Adipose tissue (tissue), 3 donors: ENCODE results near the gene COMMD7. TPM values are rescaled to one million over a fixed set of nuclear protein-coding genes. Genes with fewer than 3 reads are reported as not detected.
"Not testable (repeated sequence)": the region's sequence is repeated elsewhere in the genome, so short reads cannot be mapped to it uniquely, and the experiment has no call there.

Experiments used
- H3K27ac ChIP-seq: one replicate; pipeline ENCODE4 v1.5.1; 2013; ENCODE audit warnings: low read depth, low read length
- WGBS, 3 donors: extraction: QIAGEN DNeasy Blood & Tissue Kit; methylation state at CpG; one replicate each; pipeline ENCODE4 v1.1.7; 2013; 5-methylcytosine and 5-hydroxymethylcytosine counted together
- polyA plus RNA-seq, 3 donors: library from polyadenylated mRNA; stranded (reverse); fragments of 200-250 nt; gene quantifications; one replicate each; pipeline ENCODE4 v1.2.3, GENCODE V29; 2013
- donor health status: healthy with polysubstance abuse.
- donor health status: Bipolar disorder and iron deficiency.
- donor health status: healthy.

Gene COMMD7
- polyA plus RNA-seq, 3 donors = 30.5 to 57.9 (median 48.1) TPM

- H3K27ac ChIP-seq = peak overlapping the region; percentile 2
- WGBS, 3 donors = 8 to 13% (median 9%) methylated on average over 25 of the region's 25 CpGs
These were observed 688 bp downstream of the COMMD7 start for GRCh38 chr20:32742322-32743236.

GRCh38 chr20:32741151-32741550 lies 2.1 kb downstream of the COMMD7 start:
- 90 to 93% (median 90%) methylated on average over 4 to 5 of the region's 5 CpGs for WGBS, 3 donors
- H3K27ac ChIP-seq = no peak overlapping the region

GRCh38 chr20:32737371-32738223 lies 5.7 kb downstream of the COMMD7 start:
- WGBS, 3 donors = 59 to 70% (median 62%) methylated on average over 7 of the region's 7 CpGs
- H3K27ac ChIP-seq = no peak overlapping the region

GRCh38 chr20:32731882-32732266 lies 11.4 kb downstream of the COMMD7 start:
- no peak overlapping the region for H3K27ac ChIP-seq
- 50 to 71% (median 60%) methylated on average over 4 of the region's 4 CpGs for WGBS, 3 donors

GRCh38 chr20:32729334-32729733 lies 13.9 kb downstream of the COMMD7 start:
- not testable (repeated sequence) for H3K27ac ChIP-seq
- 92 to 97% (median 95%) methylated on average over 5 of the region's 5 CpGs for WGBS, 3 donors

- WGBS, 3 donors = 92 to 98% (median 95%) methylated on average over 6 of the region's 6 CpGs
- not testable (repeated sequence) for H3K27ac ChIP-seq
These were observed 14.8 kb downstream of the COMMD7 start for GRCh38 chr20:32728435-32728834.

- H3K27ac ChIP-seq = no peak overlapping the region
- 57 to 61% (median 59%) methylated on average over 7 of the region's 7 CpGs for WGBS, 3 donors
These were observed 15.6 kb downstream of the COMMD7 start for GRCh38 chr20:32727683-32728082.

- WGBS, 3 donors = 63 to 73% (median 70%) methylated on average over 3 of the region's 3 CpGs
- no peak overlapping the region for H3K27ac ChIP-seq
These were observed 24.4 kb downstream of the COMMD7 start for GRCh38 chr20:32718749-32719348.

- no peak overlapping the region for H3K27ac ChIP-seq
- 62 to 90% (median 63%) methylated on average over 4 of the region's 4 CpGs for WGBS, 3 donors
These were observed 31.9 kb downstream of the COMMD7 start for GRCh38 chr20:32711346-32711745.

GRCh38 chr20:32709632-32710121 lies 33.6 kb downstream of the COMMD7 start:
- WGBS, 3 donors = 65 to 72% (median 66%) methylated on average over 5 of the region's 5 CpGs
- no peak overlapping the region for H3K27ac ChIP-seq

- not testable (repeated sequence) for H3K27ac ChIP-seq
- 78 to 92% (median 91%) methylated on average over 15 of the region's 15 CpGs for WGBS, 3 donors
These were observed 34.1 kb downstream of the COMMD7 start for GRCh38 chr20:32709029-32709631.

GRCh38 chr20:32707691-32708581 lies 35.3 kb downstream of the COMMD7 start:
- 68 to 78% (median 71%) methylated on average over 5 of the region's 5 CpGs for WGBS, 3 donors
- no peak overlapping the region for H3K27ac ChIP-seq

- no peak overlapping the region for H3K27ac ChIP-seq
- WGBS, 3 donors = 88 to 95% (median 93%) methylated on average over 3 of the region's 3 CpGs
These were observed 36.8 kb downstream of the COMMD7 start for GRCh38 chr20:32706486-32706885.

GRCh38 chr20:32702706-32703425 lies 40.4 kb downstream of the COMMD7 start:
- no peak overlapping the region for H3K27ac ChIP-seq
- whole genome bisulfite sequencing, 3 donors = 80 to 84% (median 81%) methylated on average over 9 of the region's 9 CpGs

- WGBS, 3 donors = 91 to 100% (median 96%) methylated on average over 3 of the region's 3 CpGs
- no peak overlapping the region for H3K27ac ChIP-seq
These were observed 45.7 kb downstream of the COMMD7 start for GRCh38 chr20:32697608-32698007.

- no peak overlapping the region for H3K27ac ChIP-seq
These were observed 48.2 kb downstream of the COMMD7 start for GRCh38 chr20:32695089-32695488.

GRCh38 chr20:32688966-32689365 lies 54.3 kb downstream of the COMMD7 start:
- H3K27ac ChIP-seq = not testable (repeated sequence)
- 93 to 100% (median 95%) methylated on average over 1 of the region's 1 CpG for WGBS, 3 donors
